Measurements from ENCODE around the gene NCSTN.

NCSTN gene

GRCh38 chr1:160400646-160401486 is 57.7 kb downstream of the NCSTN start:
- in situ Hi-C loops (cut with HindIII; ENCODE audit: low pct_ligation_motif_present, low sequenced_read_pairs) = no loop called here
- Histone ChIP-seq H3K27ac (no peak overlapping the region), H3K27me3 (replicated peaks) (peaks cover 18% of the 10 kb centered on the region), H3K4me3 (ENCODE audit: low read depth, low read length) (peak overlapping the region; percentile 59), H3K36me3 (replicated peaks) (no peaks in the 10 kb centered on the region)
- DNase-seq = no peak
- no peak for TF ChIP-seq CTCF (IDR thresholded peaks at IDR 0.05; ENCODE audit: low read depth, low read length, missing control alignments)

- DNase-seq = no peak
- in situ Hi-C loops (cut with HindIII; ENCODE audit: low pct_ligation_motif_present, low sequenced_read_pairs) = no loop called here
- H3K4me3 ChIP-seq (ENCODE audit: low read depth, low read length) = peak overlapping the region; percentile 59
Observed at GRCh38 chr1:160401487-160401805, 58.3 kb downstream of the NCSTN start.

GRCh38 chr1:160402001-160402795 is 59.0 kb downstream of the NCSTN start:
- Histone ChIP-seq H3K36me3 (replicated peaks) (no peaks in the 10 kb centered on the region), H3K27me3 (replicated peaks) (peaks cover 18% of the 10 kb centered on the region), H3K4me3 (ENCODE audit: low read depth, low read length) (no peak overlapping the region), H3K27ac (no peak overlapping the region)
- in situ Hi-C loops (cut with HindIII; ENCODE audit: low pct_ligation_motif_present, low sequenced_read_pairs) = no loop called here
- no peak for TF ChIP-seq CTCF (IDR thresholded peaks at IDR 0.05; ENCODE audit: low read depth, low read length, missing control alignments)
- DNase-seq = no peak

More at GRCh38 chr1:160401487-160401805, 58.3 kb downstream of the NCSTN start:
- Histone ChIP-seq H3K27me3 (replicated peaks) (peaks cover 18% of the 10 kb centered on the region), H3K27ac (no peak overlapping the region), H3K36me3 (replicated peaks) (no peaks in the 10 kb centered on the region)
- TF ChIP-seq CTCF (IDR thresholded peaks at IDR 0.05; ENCODE audit: low read depth, low read length, missing control alignments) = no peak

GRCh38 chr1:160403244-160403643 is 60.1 kb downstream of the NCSTN start:
- Histone ChIP-seq H3K27ac (no peak overlapping the region), H3K27me3 (replicated peaks) (peaks cover 18% of the 10 kb centered on the region), H3K4me3 (ENCODE audit: low read depth, low read length) (no peak overlapping the region), H3K36me3 (replicated peaks) (no peaks in the 10 kb centered on the region)
- DNase-seq = no peak
- no peak for TF ChIP-seq CTCF (IDR thresholded peaks at IDR 0.05; ENCODE audit: low read depth, low read length, missing control alignments)
- in situ Hi-C loops (cut with HindIII; ENCODE audit: low pct_ligation_motif_present, low sequenced_read_pairs) = no loop called here

- H3K27me3 ChIP-seq (replicated peaks) = peaks cover 18% of the 10 kb centered on the region
- in situ Hi-C loops (cut with HindIII; ENCODE audit: low pct_ligation_motif_present, low sequenced_read_pairs) = no loop called here
- no peaks in the 10 kb centered on the region for H3K36me3 ChIP-seq (replicated peaks)
- no peak for TF ChIP-seq CTCF (IDR thresholded peaks at IDR 0.05; ENCODE audit: low read depth, low read length, missing control alignments)
- no peak overlapping the region for H3K27ac ChIP-seq
- no peak overlapping the region for H3K4me3 ChIP-seq (ENCODE audit: low read depth, low read length)
- no peak for DNase-seq
Observed at GRCh38 chr1:160404094-160404493, 60.9 kb downstream of the NCSTN start.
